Suprapubic skin (tissue), 4 donors: ENCODE data around the gene TRAF3IP1. TPM values are rescaled to one million over a fixed set of nuclear protein-coding genes. Genes with fewer than 3 reads are reported as not detected.
A peak's percentile ranks its signal among the peaks of the same experiment; 100 is the strongest.
"Not testable (repeated sequence)": the region's sequence is repeated elsewhere in the genome, so short reads cannot be mapped to it uniquely, and the experiment has no call there.

Source experiments
- DNase-seq, 2 donors: peaks; one replicate each; pipeline ENCODE4 v3.0.0-alpha.2; 2019; ENCODE audit warnings: low spot score in 2 of 2
- H3K27ac ChIP-seq: fragments of 200-600 bp; sonication (generic); one replicate; pipeline ENCODE4 v1.5.1; 2019
- H3K27me3 ChIP-seq: fragments of 200-600 bp; sonication (generic); one replicate; pipeline ENCODE4 v1.5.1; 2019
- H3K36me3 ChIP-seq: fragments of 200-600 bp; sonication (generic); one replicate; pipeline ENCODE4 v1.5.1; 2019
- H3K4me1 ChIP-seq: fragments of 200-600 bp; sonication (generic); one replicate; pipeline ENCODE4 v1.5.1; 2019
- H3K4me3 ChIP-seq: fragments of 200-600 bp; sonication (generic); one replicate; pipeline ENCODE4 v1.5.1; 2019; ENCODE audit warnings: mild to moderate bottlenecking
- H3K9me3 ChIP-seq: fragments of 200-600 bp; sonication (generic); one replicate; pipeline ENCODE4 v1.5.1; 2019
- EP300 ChIP-seq: sonication (generic); formaldehyde crosslinking; IDR thresholded peaks from one replicate; pipeline ENCODE4 v1.6.1; 2017; ENCODE audit warnings: antibody characterized with exemption
- POLR2A ChIP-seq, 2 donors: fragments of 450-650 bp; IDR thresholded peaks; one replicate each; pipeline ENCODE4 v1.6.1; 2017; ENCODE audit warnings: antibody characterized with exemption in 2 of 2, mild to moderate bottlenecking in 2 of 2, moderate library complexity in 2 of 2
- POLR2AphosphoS5 ChIP-seq, 3 donors: sonication (generic); formaldehyde crosslinking; IDR thresholded peaks; one replicate each; pipeline ENCODE4 v1.6.1; 2017; ENCODE audit warnings: antibody characterized with exemption in 3 of 3
- WGBS: methylation state at CpG from one replicate; pipeline ENCODE4 v1.1.5; 2018; 5-methylcytosine and 5-hydroxymethylcytosine counted together
- total RNA-seq, 4 donors: library from RNA; depleted of rRNA; stranded (reverse); fragments of >200 nt; gene quantifications; one replicate each; pipeline ENCODE4 v1.1.0, GENCODE V29; 2016
- TF ChIP-seq, protein P1 (sequence below), 2 donors: fragments of 200-600 bp in 1 of 2; fragments of 450-650 bp in 1 of 2; sonication (generic) in 1 of 2; IDR thresholded peaks; one replicate each; pipeline ENCODE4 v1.5.1; 2016 to 2019; ENCODE audit warnings: antibody characterized with exemption in 2 of 2, mild to moderate bottlenecking in 1 of 2, moderate library complexity in 1 of 2

The TRAF3IP1 gene
- total RNA-seq, 4 donors from 2014 or later, result 10.2 to 15.4 (median 10.6) TPM

DNA sequence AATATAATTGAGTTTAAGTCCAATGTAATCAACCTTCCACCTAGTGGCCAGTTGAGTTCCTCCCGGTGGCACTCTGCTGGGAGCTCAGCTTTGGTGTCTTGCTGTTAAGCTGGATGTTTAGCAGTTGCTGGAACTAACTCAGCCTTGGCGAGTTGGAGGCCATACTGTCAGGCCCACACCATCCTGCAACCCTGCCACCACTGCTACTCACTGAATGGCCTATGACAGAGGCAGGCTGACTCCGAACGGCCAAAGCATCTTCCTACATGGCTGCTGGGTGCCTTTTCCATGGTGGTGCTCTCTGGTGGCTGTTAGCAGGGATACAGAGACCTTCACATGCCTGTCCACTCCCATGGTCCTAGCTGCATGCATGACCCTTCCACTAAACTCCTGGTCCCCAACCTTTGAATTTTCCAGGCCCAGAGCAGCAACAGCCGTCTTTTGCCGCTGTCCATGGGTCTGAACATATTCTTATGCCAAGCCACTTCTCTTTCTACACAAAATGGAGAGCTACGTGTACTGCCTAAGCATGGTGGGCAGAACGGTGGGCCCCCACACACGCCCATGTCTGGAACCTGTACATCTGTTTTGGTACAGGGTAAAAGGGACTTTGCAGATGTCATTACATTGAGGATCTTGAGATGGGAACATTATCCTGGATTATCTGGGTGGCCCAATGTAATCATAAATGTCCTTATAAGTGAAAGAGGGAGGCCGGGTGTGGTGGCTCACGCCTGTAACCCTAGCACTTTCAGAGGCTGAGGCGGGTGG is 15.0 kb upstream of the TRAF3IP1 start:
- no peaks in the 10 kb centered on the region for H3K36me3 ChIP-seq
- H3K27ac ChIP-seq, result no peak overlapping the region
- H3K4me3 ChIP-seq, result no peak overlapping the region
- no peaks in the 10 kb centered on the region for H3K9me3 ChIP-seq
- WGBS, result 93% methylated on average over 12 of the region's 12 CpGs
- H3K4me1 ChIP-seq, result peaks cover 2% of the 10 kb centered on the region
- no peaks in the 10 kb centered on the region for H3K27me3 ChIP-seq
- TF ChIP-seq POLR2A (IDR thresholded peaks at IDR 0.05), result no peak
- TF ChIP-seq, protein P1, sequence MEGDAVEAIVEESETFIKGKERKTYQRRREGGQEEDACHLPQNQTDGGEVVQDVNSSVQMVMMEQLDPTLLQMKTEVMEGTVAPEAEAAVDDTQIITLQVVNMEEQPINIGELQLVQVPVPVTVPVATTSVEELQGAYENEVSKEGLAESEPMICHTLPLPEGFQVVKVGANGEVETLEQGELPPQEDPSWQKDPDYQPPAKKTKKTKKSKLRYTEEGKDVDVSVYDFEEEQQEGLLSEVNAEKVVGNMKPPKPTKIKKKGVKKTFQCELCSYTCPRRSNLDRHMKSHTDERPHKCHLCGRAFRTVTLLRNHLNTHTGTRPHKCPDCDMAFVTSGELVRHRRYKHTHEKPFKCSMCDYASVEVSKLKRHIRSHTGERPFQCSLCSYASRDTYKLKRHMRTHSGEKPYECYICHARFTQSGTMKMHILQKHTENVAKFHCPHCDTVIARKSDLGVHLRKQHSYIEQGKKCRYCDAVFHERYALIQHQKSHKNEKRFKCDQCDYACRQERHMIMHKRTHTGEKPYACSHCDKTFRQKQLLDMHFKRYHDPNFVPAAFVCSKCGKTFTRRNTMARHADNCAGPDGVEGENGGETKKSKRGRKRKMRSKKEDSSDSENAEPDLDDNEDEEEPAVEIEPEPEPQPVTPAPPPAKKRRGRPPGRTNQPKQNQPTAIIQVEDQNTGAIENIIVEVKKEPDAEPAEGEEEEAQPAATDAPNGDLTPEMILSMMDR (IDR thresholded peaks at IDR 0.05), result no peak
- TF ChIP-seq EP300, result no peak
- no peak for TF ChIP-seq POLR2AphosphoS5 (IDR thresholded peaks at IDR 0.05)
- peak in 1 of 2 donors; percentile 43 for DNase-seq

GRCh38 chr2:238305965-238306671 is 14.2 kb upstream of the TRAF3IP1 start:
- peak in 1 of 2 donors; percentile 17 for DNase-seq
- no peak overlapping the region for H3K27ac ChIP-seq
- no peaks in the 10 kb centered on the region for H3K4me1 ChIP-seq
- H3K4me3 ChIP-seq, result no peak overlapping the region
- H3K9me3 ChIP-seq, result no peaks in the 10 kb centered on the region
- 91% methylated on average over 11 of the region's 11 CpGs for WGBS
- no peaks in the 10 kb centered on the region for H3K27me3 ChIP-seq
- TF ChIP-seq POLR2A (IDR thresholded peaks at IDR 0.05) (no peak), POLR2AphosphoS5 (IDR thresholded peaks at IDR 0.05) (no peak), EP300 (no peak)
- TF ChIP-seq, protein P1 (IDR thresholded peaks at IDR 0.05), result no peak
- no peaks in the 10 kb centered on the region for H3K36me3 ChIP-seq

GRCh38 chr2:238306672-238306998 is 13.7 kb upstream of the TRAF3IP1 start:
- H3K9me3 ChIP-seq, result no peaks in the 10 kb centered on the region
- no peak overlapping the region for H3K4me3 ChIP-seq
- DNase-seq, result peak in 1 of 2 donors; percentile 17
- no peaks in the 10 kb centered on the region for H3K4me1 ChIP-seq
- TF ChIP-seq POLR2A (IDR thresholded peaks at IDR 0.05), result no peak
- no peaks in the 10 kb centered on the region for H3K36me3 ChIP-seq
- no peaks in the 10 kb centered on the region for H3K27me3 ChIP-seq
- H3K27ac ChIP-seq, result no peak overlapping the region
- WGBS, result 84% methylated on average over 5 of the region's 5 CpGs

DNA sequence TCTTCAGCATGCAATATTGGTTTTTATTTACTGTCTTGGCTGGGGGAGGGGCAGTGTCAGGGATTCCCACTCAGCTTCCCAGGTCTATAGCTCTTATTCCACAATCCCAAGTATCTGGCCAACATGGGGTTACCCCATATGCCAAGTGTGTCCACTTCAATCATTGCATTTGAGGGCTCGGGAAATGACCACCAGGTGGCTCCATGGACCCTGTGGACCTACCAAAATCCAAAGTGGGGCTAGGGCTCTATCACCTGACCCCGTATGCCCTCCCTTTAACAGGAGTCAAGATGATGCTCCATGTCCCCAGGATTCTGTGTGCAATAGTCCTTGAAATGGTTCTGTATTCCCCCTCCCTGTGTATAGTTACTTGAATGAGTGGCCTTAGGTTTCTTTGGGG is 12.1 kb upstream of the TRAF3IP1 start:
- no peaks in the 10 kb centered on the region for H3K4me1 ChIP-seq
- H3K9me3 ChIP-seq, result no peaks in the 10 kb centered on the region
- DNase-seq, result peak in 1 of 2 donors; percentile 29
- H3K27me3 ChIP-seq, result no peaks in the 10 kb centered on the region
- TF ChIP-seq, protein P1 (IDR thresholded peaks at IDR 0.05), result no peak
- TF ChIP-seq EP300 (no peak), POLR2A (IDR thresholded peaks at IDR 0.05) (no peak), POLR2AphosphoS5 (IDR thresholded peaks at IDR 0.05) (no peak)
- no peak overlapping the region for H3K27ac ChIP-seq
- no peaks in the 10 kb centered on the region for H3K36me3 ChIP-seq
- H3K4me3 ChIP-seq, result no peak overlapping the region
- WGBS, result 81% methylated on average over 2 of the region's 2 CpGs

DNA sequence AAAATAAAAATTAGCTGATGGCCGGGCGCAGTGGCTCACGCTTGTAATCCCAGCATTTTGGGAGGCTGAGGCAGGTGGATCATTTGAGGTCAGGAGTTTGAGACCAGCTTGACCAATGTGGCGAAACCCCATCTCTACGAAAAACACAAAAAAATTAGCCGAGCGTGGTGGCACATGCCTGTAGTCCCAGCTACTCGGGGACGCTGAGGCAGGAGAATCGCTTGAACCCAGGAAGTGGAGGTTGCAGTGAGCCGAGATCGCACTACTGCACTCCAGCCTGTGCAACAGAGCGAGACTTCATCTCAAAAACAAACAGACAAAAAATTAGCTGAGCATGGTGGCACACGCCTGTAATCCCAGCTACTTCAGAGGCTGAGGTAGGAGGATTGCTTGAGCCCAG is 9.6 kb upstream of the TRAF3IP1 start:
- not testable (repeated sequence) for H3K4me1 ChIP-seq, DNase-seq, H3K27me3 ChIP-seq, H3K9me3 ChIP-seq, H3K36me3 ChIP-seq, H3K4me3 ChIP-seq, H3K27ac ChIP-seq
- 92% methylated on average over 14 of the region's 14 CpGs for WGBS

DNA sequence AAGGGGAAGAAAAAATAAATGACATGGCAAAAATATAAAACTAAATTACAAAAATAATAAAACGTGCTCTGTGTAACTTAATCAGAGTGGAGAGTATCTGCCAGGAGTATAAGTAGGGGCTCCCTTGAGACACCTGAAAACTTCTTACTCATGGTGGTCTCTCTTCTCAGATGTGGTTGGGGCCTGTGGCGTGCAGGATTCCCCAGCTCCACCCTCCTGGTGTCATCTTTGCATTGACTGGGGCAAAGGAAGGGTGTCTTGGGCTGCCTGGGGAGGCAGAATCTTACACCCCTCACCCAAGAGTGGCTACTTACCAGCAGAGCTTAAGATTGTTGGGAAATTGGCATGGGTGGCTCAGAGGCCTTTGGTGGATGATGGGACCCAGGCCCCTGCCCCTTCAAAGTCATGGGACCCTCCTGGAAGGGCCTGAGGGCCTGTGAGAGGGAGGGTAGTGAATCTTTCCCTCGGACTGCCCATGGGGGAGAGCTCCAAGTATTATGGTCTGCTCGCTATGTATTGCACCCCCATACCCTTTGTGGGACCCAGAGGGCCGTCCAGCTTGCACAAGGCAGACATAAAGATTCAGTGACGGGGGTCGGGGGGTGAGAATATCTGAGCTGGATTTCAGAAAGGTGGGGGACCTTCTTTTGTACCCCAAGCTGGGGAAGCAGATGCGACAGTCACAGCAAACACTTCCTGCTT is 6.9 kb upstream of the TRAF3IP1 start:
- no peaks in the 10 kb centered on the region for H3K4me1 ChIP-seq
- no peaks in the 10 kb centered on the region for H3K9me3 ChIP-seq
- no peak overlapping the region for H3K4me3 ChIP-seq
- H3K27me3 ChIP-seq, result no peaks in the 10 kb centered on the region
- TF ChIP-seq POLR2AphosphoS5 (IDR thresholded peaks at IDR 0.05) (no peak), POLR2A (IDR thresholded peaks at IDR 0.05) (no peak), EP300 (no peak)
- TF ChIP-seq, protein P1 (IDR thresholded peaks at IDR 0.05), result no peak
- H3K36me3 ChIP-seq, result no peaks in the 10 kb centered on the region
- no peak overlapping the region for H3K27ac ChIP-seq
- WGBS, result 91% methylated on average over 8 of the region's 8 CpGs
- peak; percentile 20 to 52 for DNase-seq
